DMS53 treated with DMSO at 0.1 percent for 48 hours (cell line): ENCODE measurements around the gene NCEH1.

Experiments used
- DNase-seq: peaks from one replicate; lab custom pipeline; 2025; ENCODE audit not compliant: unreplicated experiment; lab: John Stamatoyannopoulos, UW

Gene NCEH1

GRCh38 chr3:172586436-172586835 is 124.4 kb downstream of the NCEH1 start:
- no peak for DNase-seq

- no peak for DNase-seq
These were observed 124.9 kb downstream of the NCEH1 start for GRCh38 chr3:172585954-172586353.

DNA sequence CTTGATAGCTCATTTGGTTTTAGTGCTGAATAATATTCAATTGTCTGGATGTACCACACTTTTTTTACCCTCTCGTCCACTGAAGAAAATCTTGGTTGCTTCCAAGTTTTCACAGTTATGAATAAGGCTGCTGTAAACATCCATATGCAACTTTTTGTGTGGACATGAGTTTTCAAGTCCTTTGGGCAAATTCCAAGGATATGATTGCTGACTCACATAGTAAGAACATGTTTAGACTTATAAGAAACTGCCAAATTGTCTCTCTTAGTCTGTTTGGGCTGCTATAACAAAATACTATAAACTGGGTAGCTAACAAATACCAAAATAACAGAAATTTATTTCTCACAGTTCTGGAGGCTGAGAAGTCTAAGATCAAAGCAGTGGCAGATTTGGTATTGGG is 128.2 kb downstream of the NCEH1 start:
- DNase-seq: no peak

DNA sequence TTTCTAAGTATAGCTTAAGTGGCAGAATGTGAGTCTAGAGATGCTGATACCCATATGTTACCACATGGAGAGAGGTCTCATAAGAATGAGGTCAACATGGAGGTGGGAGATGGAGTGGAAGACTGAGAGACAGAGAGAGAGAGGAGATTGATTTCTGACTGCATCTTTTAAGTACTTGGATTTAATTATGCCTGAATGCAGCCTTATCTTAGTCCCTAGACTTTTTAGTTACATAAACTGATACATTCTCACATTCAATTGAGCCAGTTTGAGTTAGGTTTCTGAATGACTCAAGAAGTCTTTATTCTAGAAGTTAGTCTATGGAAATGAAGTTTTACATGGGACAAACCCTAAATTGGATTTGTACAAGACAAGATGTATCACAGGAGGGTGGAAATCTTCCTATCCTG is 129.1 kb downstream of the NCEH1 start:
- no peak for DNase-seq

- DNase-seq: no peak
These were observed 130.0 kb downstream of the NCEH1 start for GRCh38 chr3:172580680-172581401.
